H9 (cell line): ENCODE data around the gene IL24. TPM values are rescaled to one million over a fixed set of nuclear protein-coding genes. Genes with fewer than 3 reads are reported as not detected.

Source experiments
- DNase-seq: peaks from one replicate; pipeline ENCODE4 v3.0.0-alpha.2; 2017
- H2AFZ ChIP-seq: one replicate; pipeline ENCODE4 v1.6.1; 2013; ENCODE audit warnings: mild to moderate bottlenecking, low read length, control low read depth, moderate library complexity
- H2AK5ac ChIP-seq: 2 replicates; pipeline ENCODE4 v1.6.1; 2013; ENCODE audit warnings: low read length, control low read depth, mixed read lengths; ENCODE audit not compliant: insufficient read length
- H2BK120ac ChIP-seq: one replicate; pipeline ENCODE4 v1.6.1; 2013; ENCODE audit warnings: low read depth, mild to moderate bottlenecking, low read length, control low read depth, inconsistent platforms; ENCODE audit not compliant: poor library complexity, severe bottlenecking
- H2BK12ac ChIP-seq: 2 replicates; pipeline ENCODE4 v1.6.1; 2013; ENCODE audit warnings: low read length, control low read depth, mixed read lengths, low read depth; ENCODE audit not compliant: insufficient read length
- H2BK15ac ChIP-seq: 2 replicates; pipeline ENCODE4 v1.6.1; 2013; ENCODE audit warnings: low read depth, low read length, control low read depth
- H2BK20ac ChIP-seq: one replicate; pipeline ENCODE4 v1.6.1; 2013; ENCODE audit warnings: low read depth, mild to moderate bottlenecking, low read length, control low read depth, inconsistent platforms; ENCODE audit not compliant: poor library complexity, severe bottlenecking
- H2BK5ac ChIP-seq: 2 replicates; pipeline ENCODE4 v1.6.1; 2013; ENCODE audit warnings: low read length, control low read depth, mixed read lengths; ENCODE audit not compliant: insufficient read length
- H3K14ac ChIP-seq: 2 replicates; pipeline ENCODE4 v1.6.1; 2013; ENCODE audit warnings: low read length, control low read depth; ENCODE audit not compliant: insufficient read depth
- H3K18ac ChIP-seq: 2 replicates; pipeline ENCODE4 v1.6.1; 2013; ENCODE audit warnings: low read depth, mild to moderate bottlenecking, mixed read lengths, low read length, control low read depth; ENCODE audit not compliant: insufficient read length
- H3K23ac ChIP-seq: 2 replicates; pipeline ENCODE4 v1.6.1; 2013; ENCODE audit warnings: low read length, control low read depth, mixed read lengths, low read depth; ENCODE audit not compliant: insufficient read length
- H3K23me2 ChIP-seq: 2 replicates; pipeline ENCODE4 v1.6.1; 2013; ENCODE audit warnings: low read depth, mild to moderate bottlenecking, mixed read lengths, low read length, control low read depth; ENCODE audit not compliant: insufficient read length, poor library complexity, severe bottlenecking
- H3K27ac ChIP-seq: 2 replicates; pipeline ENCODE4 v1.5.1; 2013; ENCODE audit warnings: low read length, control low read depth, mixed read lengths, low read depth; ENCODE audit not compliant: insufficient read length
- H3K27me3 ChIP-seq: 2 replicates; pipeline ENCODE4 v1.6.1; 2013; ENCODE audit warnings: low read length, control low read depth, inconsistent platforms; ENCODE audit not compliant: insufficient read depth
- H3K4ac ChIP-seq: 2 replicates; pipeline ENCODE4 v1.6.1; 2013; ENCODE audit warnings: low read depth, mild to moderate bottlenecking, control low read depth, inconsistent platforms, low read length, moderate library complexity
- H3K4me1 ChIP-seq: 2 replicates; pipeline ENCODE4 v1.6.1; 2013; ENCODE audit warnings: low read length, control low read depth, inconsistent platforms; ENCODE audit not compliant: insufficient read depth
- H3K4me2 ChIP-seq: 2 replicates; pipeline ENCODE4 v1.6.1; 2013; ENCODE audit warnings: low read length, control low read depth, mixed read lengths; ENCODE audit not compliant: insufficient read length, insufficient read depth
- H3K56ac ChIP-seq: 2 replicates; pipeline ENCODE4 v1.6.1; 2013; ENCODE audit warnings: low read depth, mild to moderate bottlenecking, mixed read lengths, low read length, control low read depth; ENCODE audit not compliant: insufficient read length
- H3K79me1 ChIP-seq: 2 replicates; pipeline ENCODE4 v1.6.1; 2013; ENCODE audit warnings: low read depth, mild to moderate bottlenecking, moderate library complexity, low read length, control low read depth, inconsistent platforms; ENCODE audit not compliant: insufficient read depth, poor library complexity, severe bottlenecking
- H3K79me2 ChIP-seq: 2 replicates; pipeline ENCODE4 v1.6.1; 2013; ENCODE audit warnings: low read length, control low read depth, inconsistent platforms; ENCODE audit not compliant: insufficient read depth
- H3K9ac ChIP-seq: 2 replicates; pipeline ENCODE4 v1.6.1; 2013; ENCODE audit warnings: low read length, control low read depth, mixed read lengths; ENCODE audit not compliant: insufficient read length; ENCODE audit errors: extremely low read depth
- H3K9me3 ChIP-seq: one replicate; pipeline ENCODE4 v1.6.1; 2013; ENCODE audit warnings: low read depth, low read length, inconsistent platforms; ENCODE audit not compliant: control insufficient read depth
- H3T11ph ChIP-seq: one replicate; pipeline ENCODE4 v1.6.1; 2013; ENCODE audit warnings: mild to moderate bottlenecking, low read length, control low read depth, inconsistent platforms
- H4K20me1 ChIP-seq: one replicate; pipeline ENCODE4 v1.6.1; 2013; ENCODE audit not compliant: control insufficient read depth, insufficient read length, insufficient read depth
- H4K5ac ChIP-seq: 2 replicates; pipeline ENCODE4 v1.6.1; 2013; ENCODE audit warnings: low read depth, mild to moderate bottlenecking, mixed read lengths, low read length, control low read depth; ENCODE audit not compliant: insufficient read length
- H4K8ac ChIP-seq: replicated peaks from 2 replicates; pipeline ENCODE4 v1.6.1; 2013; ENCODE audit warnings: low read length, control low read depth, mixed read lengths, low read depth; ENCODE audit not compliant: insufficient read length
- H4K91ac ChIP-seq: 2 replicates; pipeline ENCODE4 v1.6.1; 2013; ENCODE audit warnings: low read depth, mild to moderate bottlenecking, moderate library complexity, mixed read lengths, low read length, control low read depth; ENCODE audit not compliant: insufficient read length
- H3K27ac Mint-ChIP-seq, 3 experiments: 2 replicates in 2 of 3; 3 replicates in 1 of 3; pipeline ENCODE4 v1.8.0; 2020 to 2021; ENCODE audit warnings: mixed read lengths in 3 of 3, mild to moderate bottlenecking in 1 of 3, moderate library complexity in 1 of 3
- H3K27me3 Mint-ChIP-seq: 2 replicates; pipeline ENCODE4 v1.8.0; 2021; ENCODE audit warnings: low read depth, mild to moderate bottlenecking, moderate library complexity, mixed read lengths
- H3K36me3 Mint-ChIP-seq, 3 experiments: 2 replicates in 2 of 3; 3 replicates in 1 of 3; pipeline ENCODE4 v1.8.0; 2020 to 2021; ENCODE audit warnings: low read depth in 3 of 3, mixed read lengths in 3 of 3; ENCODE audit not compliant: insufficient read depth in 1 of 3
- H3K4me1 Mint-ChIP-seq, 2 experiments: 2 replicates each; pipeline ENCODE4 v1.8.0; 2020; ENCODE audit warnings: mixed read lengths in 2 of 2
- H3K4me3 Mint-ChIP-seq, 2 experiments: 2 replicates in 1 of 2; 3 replicates in 1 of 2; pipeline ENCODE4 v1.8.0; 2020 to 2021; ENCODE audit warnings: mild to moderate bottlenecking in 2 of 2, mixed read lengths in 2 of 2, moderate library complexity in 1 of 2
- H3K9me3 Mint-ChIP-seq, 2 experiments: 2 replicates in 1 of 2; 3 replicates in 1 of 2; pipeline ENCODE4 v1.8.0; 2020; ENCODE audit warnings: mild to moderate bottlenecking in 2 of 2, mixed read lengths in 2 of 2, moderate library complexity in 1 of 2
- CTCF ChIP-seq: fragments of 200-600 bp; sonication (generic); conservative IDR thresholded peaks from 3 replicates; pipeline ENCODE4 v1.8.0; 2021; ENCODE audit warnings: antibody characterized with exemption, mild to moderate bottlenecking
- WGBS: extraction: QIAGEN DNeasy Blood & Tissue Kit; methylation state at CpG from one replicate; pipeline ENCODE4 v1.1.7; 2013; ENCODE audit warnings: missing lambda C conversion rate, low lambda C conversion rate, mixed read lengths; ENCODE audit not compliant: insufficient read length; ENCODE audit errors: extremely low coverage; 5-methylcytosine and 5-hydroxymethylcytosine counted together
- total RNA-seq: library from RNA; stranded (reverse); gene quantifications from 2 replicates; pipeline ENCODE4 v1.2.1, GENCODE V29; 2021

IL24 gene
- total RNA-seq, 1 experiment from 2014 or later = not detected

DNA sequence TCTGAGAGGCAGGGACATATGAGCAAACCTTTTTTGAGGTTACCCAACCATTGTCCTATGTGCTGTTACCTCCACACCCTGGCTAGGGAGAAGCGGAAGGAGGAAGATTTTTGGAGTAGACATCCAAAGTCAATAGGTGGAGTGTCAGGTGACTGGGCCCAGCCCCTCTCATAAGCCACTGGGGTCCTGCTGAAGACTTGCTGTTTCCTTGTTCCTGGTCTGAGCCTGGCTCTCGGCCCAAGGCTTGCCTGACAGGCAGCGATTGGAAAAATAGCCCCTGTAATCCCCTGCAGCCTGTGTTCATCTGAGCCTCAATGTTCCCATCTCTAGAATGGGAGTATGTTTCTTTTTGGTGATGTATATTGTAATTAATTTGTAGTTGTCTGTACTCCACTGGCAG lies 55.9 kb downstream of the IL24 start:
- Histone ChIP-seq H3K79me1 (no peaks in the 10 kb centered on the region), H2BK5ac (no peak overlapping the region), H2BK120ac (no peak overlapping the region), H3K9me3 (no peaks in the 10 kb centered on the region), H2BK20ac (no peak overlapping the region), H3K56ac (no peak overlapping the region), H4K5ac (no peak overlapping the region), H4K20me1 (no peaks in the 10 kb centered on the region), H3K27ac (no peak overlapping the region), H3K23me2 (no peaks in the 10 kb centered on the region), H3T11ph (no peak overlapping the region), H2AFZ (no peak overlapping the region), H3K18ac (no peak overlapping the region), H3K9ac (no peak overlapping the region), H2BK12ac (no peak overlapping the region), H3K14ac (no peak overlapping the region), H2BK15ac (no peak overlapping the region), H3K4me1 (no peaks in the 10 kb centered on the region), H3K4ac (no peak overlapping the region), H4K8ac (no peak overlapping the region), H3K23ac (no peak overlapping the region), H2AK5ac (no peak overlapping the region), H3K4me2 (no peak overlapping the region), H3K27me3 (no peaks in the 10 kb centered on the region), H4K91ac (no peak overlapping the region), H3K79me2 (no peaks in the 10 kb centered on the region)
- H3K27ac Mint-ChIP-seq = no peak overlapping the region
- no peak overlapping the region for H3K4me3 Mint-ChIP-seq
- WGBS = no CpG with 5 or more reads among the region's 3 CpGs
- TF ChIP-seq CTCF = no peak
- DNase-seq = no peak
- H3K27me3 Mint-ChIP-seq = peaks cover 18% of the 10 kb centered on the region
- H3K36me3 Mint-ChIP-seq = no peaks in the 10 kb centered on the region; a peak in 1 of 7 replicates
- H3K4me1 Mint-ChIP-seq = peaks cover 0 to 6% of the 10 kb centered on the region in 2 experiments; a peak in 2 of 4 replicates
- no peaks in the 10 kb centered on the region for H3K9me3 Mint-ChIP-seq
